Endothelial cell of umbilical vein (primary cell): ENCODE data around the gene TAF12. TPM values are rescaled to one million over a fixed set of nuclear protein-coding genes. Genes with fewer than 3 reads are reported as not detected.
"Not testable (repeated sequence)": the region's sequence is repeated elsewhere in the genome, so short reads cannot be mapped to it uniquely, and the experiment has no call there.

Experiments used
- BruUV-seq: library from RNA; stranded (reverse); fragments of 400-500 nt; replicated peaks from 2 replicates; lab custom pipeline; 2021; lab: Mats Ljungman, UMichigan
- CTCF ChIA-PET: fragments of 300-600, 350-600 bp; sonication (Branson Sonifier 250); formaldehyde crosslinking; loops from one replicate; lab custom pipeline; 2021; ENCODE audit warnings: antibody characterized with exemption, inconsistent platforms; lab: Charles Lee
- POLR2A ChIA-PET: fragments of 300-600, 350-600 bp; sonication (Branson Sonifier 250); formaldehyde crosslinking; loops from one replicate; lab custom pipeline; 2021; ENCODE audit warnings: antibody characterized with exemption, inconsistent platforms; lab: Charles Lee
- DNase-seq: peaks from one replicate; pipeline ENCODE4 v3.0.0-alpha.2; 2011; ENCODE audit warnings: low read depth, low spot score
- FAIRE-seq: peaks from 2 replicates; lab custom pipeline; 2011; peaks lifted over from hg19 to GRCh38; lab: Jason Lieb, UNC
- H2AFZ ChIP-seq: 2 replicates; pipeline ENCODE4 v1.6.0; 2012; ENCODE audit warnings: low read depth, low read length, control low read depth, inconsistent platforms
- H3K27ac ChIP-seq: 2 replicates; pipeline ENCODE4 v1.5.1; 2011; ENCODE audit warnings: low read depth, mild to moderate bottlenecking, control low read depth, low read length, moderate library complexity; ENCODE audit not compliant: insufficient read depth
- H3K27me3 ChIP-seq, 2 experiments: 2 replicates each; pipeline versions ENCODE4 v1.6.0 to v1.6.1; 2011; ENCODE audit warnings: low read length in 2 of 2, mixed read lengths in 1 of 2; ENCODE audit not compliant: control insufficient read depth in 2 of 2, insufficient read depth in 2 of 2
- H3K36me3 ChIP-seq, 2 experiments: 2 replicates in 1 of 2; 3 replicates in 1 of 2; pipeline ENCODE4 v1.5.1; 2011; ENCODE audit warnings: low read length in 2 of 2, mild to moderate bottlenecking in 1 of 2, moderate library complexity in 1 of 2; ENCODE audit not compliant: control insufficient read depth in 2 of 2, insufficient read depth in 2 of 2; ENCODE audit errors: extremely low read depth in 1 of 2
- H3K4me1 ChIP-seq: 3 replicates; pipeline ENCODE4 v1.5.1; 2011; ENCODE audit warnings: mild to moderate bottlenecking, low read length; ENCODE audit not compliant: control insufficient read depth, insufficient read depth; ENCODE audit errors: extremely low read depth
- H3K4me2 ChIP-seq: 2 replicates; pipeline ENCODE4 v1.6.1; 2011; ENCODE audit warnings: low read length, control low read depth, mixed read lengths; ENCODE audit not compliant: insufficient read depth
- H3K4me3 ChIP-seq, 3 experiments: fragments of 200-600 bp in 1 of 3; sonication (generic), shearing (Covaris generic) in 1 of 3; replicated peaks in 1 of 3; 2 replicates each; pipeline ENCODE4 v1.5.1; 2011 to 2016; ENCODE audit warnings: control low read depth in 3 of 3, low read length in 3 of 3, mild to moderate bottlenecking in 2 of 3, inconsistent platforms in 1 of 3, low read depth in 1 of 3, moderate library complexity in 1 of 3; ENCODE audit not compliant: insufficient read depth in 1 of 3
- H3K79me2 ChIP-seq: 2 replicates; pipeline ENCODE4 v1.6.0; 2012; ENCODE audit warnings: low read length, inconsistent platforms; ENCODE audit not compliant: control insufficient read depth, insufficient read depth
- H3K9ac ChIP-seq: replicated peaks from 2 replicates; pipeline ENCODE3; 2011; ENCODE audit warnings: low read length, control low read depth; ENCODE audit not compliant: insufficient read depth; ENCODE audit errors: extremely low read depth
- H3K9me1 ChIP-seq: replicated peaks from 3 replicates; pipeline ENCODE4 v1.6.0; 2011; ENCODE audit warnings: mild to moderate bottlenecking, low read length; ENCODE audit not compliant: control insufficient read depth, insufficient read depth; ENCODE audit errors: extremely low read depth
- H3K9me3 ChIP-seq: replicated peaks from 2 replicates; pipeline ENCODE4 v1.5.1; 2012; ENCODE audit warnings: low read length, inconsistent platforms; ENCODE audit not compliant: control insufficient read depth, insufficient read depth
- H4K20me1 ChIP-seq: replicated peaks from 2 replicates; pipeline ENCODE3; 2011; ENCODE audit warnings: mild to moderate bottlenecking, low read length; ENCODE audit not compliant: control insufficient read depth, insufficient read depth; ENCODE audit errors: extremely low read depth
- CTCF ChIP-seq, 2 donors: IDR thresholded peaks; 1 replicate in 1 of 2; 2 replicates in 1 of 2; pipeline ENCODE4 v1.5.1; 2011; ENCODE audit warnings: low read length in 2 of 2, mild to moderate bottlenecking in 2 of 2, moderate library complexity in 2 of 2, control low read depth in 1 of 2, inconsistent platforms in 1 of 2, low read depth in 1 of 2; ENCODE audit not compliant: insufficient read depth in 1 of 2; ENCODE audit errors: extremely low read depth in 1 of 2
- EZH2 ChIP-seq: IDR thresholded peaks from 2 replicates; pipeline ENCODE4 v1.6.1; 2012; ENCODE audit warnings: borderline replicate concordance, low read depth, mild to moderate bottlenecking, moderate library complexity, low read length, inconsistent platforms; ENCODE audit not compliant: severe bottlenecking
- FOS ChIP-seq: IDR thresholded peaks from 2 replicates; pipeline ENCODE4 v1.6.1; 2011; ENCODE audit warnings: mild to moderate bottlenecking, low read length, moderate library complexity, borderline replicate concordance; ENCODE audit not compliant: insufficient read depth
- GATA2 ChIP-seq: IDR thresholded peaks from 2 replicates; pipeline ENCODE4 v1.7.0; 2011; ENCODE audit warnings: low read depth, mild to moderate bottlenecking, moderate library complexity, mixed read lengths, low read length; ENCODE audit not compliant: insufficient read length, insufficient read depth
- JUN ChIP-seq: IDR thresholded peaks from 2 replicates; pipeline ENCODE4 v1.6.1; 2011; ENCODE audit warnings: borderline replicate concordance, low read depth; ENCODE audit not compliant: insufficient read length, insufficient read depth
- MAX ChIP-seq: IDR thresholded peaks from 2 replicates; pipeline ENCODE4 v1.6.1; 2011; ENCODE audit not compliant: insufficient read depth, insufficient read length
- MYC ChIP-seq: IDR thresholded peaks from one replicate; pipeline ENCODE4 v1.6.1; 2011; ENCODE audit warnings: mild to moderate bottlenecking, low read depth, low read length
- POLR2A ChIP-seq: IDR thresholded peaks from 2 replicates; pipeline ENCODE4 v1.6.1; 2012; ENCODE audit warnings: low read depth, mild to moderate bottlenecking, control low read depth, low read length
- POLR2AphosphoS5 ChIP-seq: IDR thresholded peaks from 2 replicates; pipeline ENCODE4 v1.6.1; 2012; ENCODE audit warnings: low read depth, mild to moderate bottlenecking, control low read depth, low read length, moderate library complexity; ENCODE audit not compliant: insufficient read depth
- dilution Hi-C: fragments of 300-500 bp; cut with MboI; formaldehyde crosslinking; loops from one replicate; pipeline ENCODE4 v1.15.0; 2019; ENCODE audit warnings: low sequenced_read_pairs; ENCODE audit not compliant: extremely low pct_ligation_motif_present
- intact Hi-C: fragments of 100-400 bp; cut with micrococcal nuclease; formaldehyde crosslinking; loops from one replicate; pipeline ENCODE4 v1.10.0; 2022
- polyA plus RNA-seq, 4 experiments: library from polyadenylated mRNA; depleted of rRNA in 3 of 4; stranded (reverse) in 3 of 4; unstranded in 1 of 4; fragments of >200 nt; gene quantifications; 2 replicates each; pipeline versions ENCODE4 v1.2.1 to v1.2.3, GENCODE V29; 2011 to 2012; ENCODE audit warnings: missing spikeins in 1 of 4
- total RNA-seq: library from RNA; stranded (reverse); gene quantifications from 2 replicates; pipeline ENCODE4 v1.2.3, GENCODE V29; 2021

The TAF12 gene
- total and polyA plus RNA-seq, 2 donors (not counting 3 experiments of a cell fraction or from before 2014, with no cell fraction given), result 17.7 to 18.2 TPM

GRCh38 chr1:28645406-28645805 lies 2.5 kb upstream of the TAF12 start:
- H3K4me2 ChIP-seq, H3K27me3 ChIP-seq, H3K79me2 ChIP-seq, H3K4me3 ChIP-seq, BruUV-seq, H2AFZ ChIP-seq, dilution Hi-C loops, H3K9me1 ChIP-seq, H3K36me3 ChIP-seq, H4K20me1 ChIP-seq, FAIRE-seq, POLR2A ChIA-PET, H3K9me3 ChIP-seq, H3K9ac ChIP-seq, H3K27ac ChIP-seq, DNase-seq, intact Hi-C loops: not testable (repeated sequence)
- H3K4me1 ChIP-seq, result peaks cover 21% of the 10 kb centered on the region
- CTCF ChIA-PET, result interaction anchor here (1.5 kb wide), 1 partner anchor 232 kb away, joined by 3 read pairs; no protein-coding TSS in a partner anchor

GRCh38 chr1:28644494-28644893 lies 1.6 kb upstream of the TAF12 start:
- intact Hi-C loops (loop anchor here (5.0 kb wide), 3 partner anchors 127 to 558 kb away; partner anchors contain the start of gene SRSF4), dilution Hi-C loops (no loop called here)
- ChIA-PET CTCF (interaction anchor here (0.7 to 1.5 kb wide), 2 partner anchors 92 to 233 kb away, joined by 3 to 5 read pairs; partner anchors contain the start of gene YTHDF2), POLR2A (no interaction called here)
- Histone ChIP-seq H3K79me2 (peaks cover 7% of the 10 kb centered on the region), H4K20me1 (no peaks in the 10 kb centered on the region), H3K4me2 (no peak overlapping the region), H3K4me1 (peaks cover 21% of the 10 kb centered on the region), H3K9me1 (no peaks in the 10 kb centered on the region), H3K9ac (no peak overlapping the region), H3K27me3 (no peaks in the 10 kb centered on the region), H3K9me3 (no peaks in the 10 kb centered on the region), H3K4me3 (no peak overlapping the region), H3K27ac (no peak overlapping the region), H3K36me3 (no peaks in the 10 kb centered on the region), H2AFZ (no peak overlapping the region)
- FAIRE-seq (no peak), DNase-seq (no peak)
- TF ChIP-seq MYC (no peak), FOS (no peak), CTCF (IDR thresholded peaks at IDR 0.05; ENCODE audit: extremely low read depth in 1 of 2, insufficient read depth in 1 of 2, low read depth in 1 of 2, low read length in 2 of 2) (no peak), MAX (no peak), POLR2A (no peak), JUN (no peak), EZH2 (no peak), POLR2AphosphoS5 (no peak), GATA2 (no peak)
- BruUV-seq, result no TSS peak
